ENCODE measurements around the gene CLASRP. TPM values are rescaled to one million over a fixed set of nuclear protein-coding genes. Genes with fewer than 3 reads are reported as not detected.

Gene CLASRP
- total and polyA plus RNA-seq, 9 donors: 29.5 to 113 (median 80.3) TPM

DNA sequence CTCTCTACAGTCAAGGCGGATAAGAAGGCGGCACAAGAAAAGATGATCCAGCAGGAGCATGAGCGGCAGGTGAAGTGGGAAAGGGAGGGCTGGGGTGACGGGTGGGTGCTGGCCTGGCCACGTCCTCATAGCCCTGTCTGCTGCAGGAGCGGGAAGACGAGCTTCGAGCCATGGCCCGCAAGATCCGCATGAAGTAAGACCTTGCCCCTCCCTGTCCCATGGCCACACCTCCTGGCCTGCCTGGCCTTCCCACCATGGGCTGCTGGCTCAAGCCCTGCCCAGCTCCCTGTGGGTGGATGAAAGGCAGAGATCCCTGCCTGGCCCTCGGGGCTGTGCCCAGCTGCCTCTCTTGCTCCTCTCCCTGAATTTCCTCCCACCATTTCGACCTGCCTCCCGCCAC is 30.2 kb downstream of the CLASRP start:
- intact Hi-C loops (cut with DNase I): no loop called here
- H3K4me3 ChIP-seq: no peak overlapping the region
- no peak for TF ChIP-seq POLR2A (IDR thresholded peaks at IDR 0.05)
- TF ChIP-seq, protein P1, sequence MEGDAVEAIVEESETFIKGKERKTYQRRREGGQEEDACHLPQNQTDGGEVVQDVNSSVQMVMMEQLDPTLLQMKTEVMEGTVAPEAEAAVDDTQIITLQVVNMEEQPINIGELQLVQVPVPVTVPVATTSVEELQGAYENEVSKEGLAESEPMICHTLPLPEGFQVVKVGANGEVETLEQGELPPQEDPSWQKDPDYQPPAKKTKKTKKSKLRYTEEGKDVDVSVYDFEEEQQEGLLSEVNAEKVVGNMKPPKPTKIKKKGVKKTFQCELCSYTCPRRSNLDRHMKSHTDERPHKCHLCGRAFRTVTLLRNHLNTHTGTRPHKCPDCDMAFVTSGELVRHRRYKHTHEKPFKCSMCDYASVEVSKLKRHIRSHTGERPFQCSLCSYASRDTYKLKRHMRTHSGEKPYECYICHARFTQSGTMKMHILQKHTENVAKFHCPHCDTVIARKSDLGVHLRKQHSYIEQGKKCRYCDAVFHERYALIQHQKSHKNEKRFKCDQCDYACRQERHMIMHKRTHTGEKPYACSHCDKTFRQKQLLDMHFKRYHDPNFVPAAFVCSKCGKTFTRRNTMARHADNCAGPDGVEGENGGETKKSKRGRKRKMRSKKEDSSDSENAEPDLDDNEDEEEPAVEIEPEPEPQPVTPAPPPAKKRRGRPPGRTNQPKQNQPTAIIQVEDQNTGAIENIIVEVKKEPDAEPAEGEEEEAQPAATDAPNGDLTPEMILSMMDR (IDR thresholded peaks at IDR 0.05): no peak
- TF ChIP-seq EP300 (IDR thresholded peaks at IDR 0.05): no peak
- no peaks in the 10 kb centered on the region for H3K4me1 ChIP-seq (ENCODE audit: insufficient read depth)
- peaks cover under 1% of the 10 kb centered on the region for H3K36me3 ChIP-seq
- H3K27ac ChIP-seq: no peak overlapping the region
- no peaks in the 10 kb centered on the region for H3K9me3 ChIP-seq
- H3K27me3 ChIP-seq: no peaks in the 10 kb centered on the region
- 74 to 78% (median 75%) methylated on average over 13 of the region's 13 CpGs for WGBS, 3 donors
- DNase-seq: no peak

DNA sequence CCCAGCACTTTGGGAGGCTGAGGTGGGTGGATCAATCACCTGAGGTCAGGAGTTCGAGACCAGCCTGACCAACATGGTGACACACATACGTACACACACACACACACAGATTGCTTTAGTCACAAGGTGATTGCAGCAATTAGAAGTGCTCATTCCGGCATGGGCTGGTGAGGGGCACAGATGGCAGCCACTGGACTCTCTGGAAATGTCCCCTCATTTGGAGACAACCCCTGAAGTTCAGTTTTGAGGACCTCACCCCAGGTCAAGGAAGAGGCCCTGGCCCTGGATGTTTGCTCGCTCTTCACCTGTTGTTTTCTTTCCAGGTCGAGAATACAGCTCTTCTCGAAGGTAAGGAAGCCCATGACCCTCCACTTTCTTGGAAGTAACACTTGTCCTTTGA is 31.4 kb downstream of the CLASRP start:
- no peaks in the 10 kb centered on the region for H3K36me3 ChIP-seq
- H3K4me1 ChIP-seq (ENCODE audit: insufficient read depth): no peaks in the 10 kb centered on the region
- TF ChIP-seq, protein P1 (IDR thresholded peaks at IDR 0.05): no peak
- TF ChIP-seq POLR2A (IDR thresholded peaks at IDR 0.05) (no peak), EP300 (IDR thresholded peaks at IDR 0.05) (no peak)
- H3K27me3 ChIP-seq: no peaks in the 10 kb centered on the region
- H3K27ac ChIP-seq: no peak overlapping the region
- WGBS, 3 donors: 79 to 86% (median 81%) methylated on average over 6 of the region's 6 CpGs
- H3K4me3 ChIP-seq: no peak overlapping the region
- H3K9me3 ChIP-seq: no peaks in the 10 kb centered on the region
- intact Hi-C loops (cut with DNase I): no loop called here
- no peak for DNase-seq

DNA sequence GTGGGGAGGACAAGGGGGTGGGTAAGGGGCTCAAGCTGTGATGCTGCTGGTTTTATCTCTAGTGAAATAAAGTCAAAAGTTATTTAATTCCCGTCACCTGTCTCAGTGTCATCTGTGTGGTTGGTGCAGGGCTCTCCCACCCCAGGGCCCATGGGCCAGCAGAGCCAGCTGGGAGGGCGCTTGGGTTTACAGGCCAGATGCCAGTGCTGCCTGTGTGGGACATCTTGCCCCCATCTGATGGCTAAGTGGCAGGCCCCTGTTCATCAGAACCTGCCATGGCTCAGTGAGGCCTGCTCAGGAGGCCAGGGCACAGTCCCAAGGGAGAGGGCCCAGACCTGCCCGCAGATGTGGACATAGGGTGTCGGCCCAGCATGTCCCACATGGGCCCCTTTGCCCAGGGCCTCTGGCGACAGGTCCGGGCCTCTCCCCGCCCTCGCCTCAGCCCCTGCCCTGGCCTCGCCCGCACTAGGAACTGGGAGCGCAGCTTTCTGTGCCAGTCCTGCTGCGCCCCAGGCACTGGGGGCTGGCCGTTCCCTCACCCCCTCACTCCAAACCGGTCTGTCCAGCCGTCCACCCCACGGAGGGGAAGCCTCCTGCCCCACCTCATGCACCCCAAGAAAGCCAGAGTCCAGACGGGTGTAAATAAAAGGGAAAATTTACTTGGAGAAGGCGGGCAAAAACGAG is 32.2 kb downstream of the CLASRP start:
- Histone ChIP-seq H3K4me3 (no peak overlapping the region), H3K27me3 (no peaks in the 10 kb centered on the region), H3K27ac (no peak overlapping the region), H3K36me3 (no peaks in the 10 kb centered on the region), H3K9me3 (no peaks in the 10 kb centered on the region), H3K4me1 (ENCODE audit: insufficient read depth) (peaks cover 4% of the 10 kb centered on the region)
- intact Hi-C loops (cut with DNase I): no loop called here
- no peak for DNase-seq
- 85 to 90% (median 87%) methylated on average over 19 of the region's 19 CpGs for WGBS, 3 donors
- no peak for TF ChIP-seq POLR2A (IDR thresholded peaks at IDR 0.05)
- TF ChIP-seq, protein P1 (IDR thresholded peaks at IDR 0.05): no peak
- no peak for TF ChIP-seq EP300 (IDR thresholded peaks at IDR 0.05)

DNA sequence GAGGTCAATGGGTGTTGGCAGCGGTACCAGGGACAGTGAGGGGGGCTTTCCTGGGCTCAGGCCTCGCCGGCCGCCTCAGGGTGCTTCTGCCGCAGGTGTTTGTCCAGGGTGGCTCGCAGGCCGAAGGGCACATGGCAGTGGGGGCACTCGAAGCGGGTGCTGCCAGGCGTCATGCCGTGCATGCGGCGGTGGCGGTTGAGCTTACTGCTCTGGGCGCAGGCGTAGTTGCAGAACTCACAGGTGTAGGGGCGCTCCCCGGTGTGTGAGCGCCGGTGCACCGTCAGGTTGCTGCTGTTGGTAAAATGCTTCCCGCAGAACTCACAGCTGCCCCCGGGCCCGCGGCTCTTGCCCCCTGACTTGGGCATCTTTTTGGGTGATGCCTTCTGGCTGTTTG is 32.7 kb downstream of the CLASRP start:
- Histone ChIP-seq H3K27me3 (no peaks in the 10 kb centered on the region), H3K4me1 (ENCODE audit: insufficient read depth) (peaks cover 6% of the 10 kb centered on the region), H3K4me3 (no peak overlapping the region), H3K36me3 (no peaks in the 10 kb centered on the region), H3K9me3 (no peaks in the 10 kb centered on the region), H3K27ac (no peak overlapping the region)
- no peak for TF ChIP-seq EP300 (IDR thresholded peaks at IDR 0.05)
- TF ChIP-seq, protein P1 (IDR thresholded peaks at IDR 0.05): no peak
- TF ChIP-seq POLR2A (IDR thresholded peaks at IDR 0.05): no peak
- intact Hi-C loops (cut with DNase I): no loop called here
- 84 to 93% (median 90%) methylated on average over 25 of the region's 25 CpGs for WGBS, 3 donors
- DNase-seq: no peak
